ENCODE measurements around the gene SPTBN4. TPM values are rescaled to one million over a fixed set of nuclear protein-coding genes. Genes with fewer than 3 reads are reported as not detected.

The SPTBN4 gene
- total and polyA plus RNA-seq, 2 donors (not counting 1 experiment from before 2014, with no cell fraction given): 1.3 to 6.6 TPM

DNA sequence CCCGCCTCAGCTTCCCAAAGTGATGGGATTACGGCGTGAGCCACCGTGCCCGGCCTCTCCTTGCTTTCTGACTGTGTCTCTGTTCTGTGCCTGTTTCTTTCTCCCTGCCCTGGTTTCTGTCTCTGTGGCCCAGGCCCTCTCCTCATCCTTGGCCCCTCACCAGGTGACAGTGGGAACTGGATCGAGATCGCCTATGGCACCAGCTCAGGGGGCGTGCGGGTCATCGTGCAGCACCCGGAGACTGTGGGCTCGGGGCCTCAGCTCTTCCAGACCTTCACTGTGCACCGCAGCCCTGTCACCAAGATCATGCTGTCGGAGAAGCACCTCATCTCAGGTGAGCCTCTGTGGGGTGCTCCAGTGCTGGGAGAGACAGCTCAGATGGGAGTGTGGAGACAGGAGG, 119.8 kb downstream of the SPTBN4 start:
- TF ChIP-seq, protein P1, sequence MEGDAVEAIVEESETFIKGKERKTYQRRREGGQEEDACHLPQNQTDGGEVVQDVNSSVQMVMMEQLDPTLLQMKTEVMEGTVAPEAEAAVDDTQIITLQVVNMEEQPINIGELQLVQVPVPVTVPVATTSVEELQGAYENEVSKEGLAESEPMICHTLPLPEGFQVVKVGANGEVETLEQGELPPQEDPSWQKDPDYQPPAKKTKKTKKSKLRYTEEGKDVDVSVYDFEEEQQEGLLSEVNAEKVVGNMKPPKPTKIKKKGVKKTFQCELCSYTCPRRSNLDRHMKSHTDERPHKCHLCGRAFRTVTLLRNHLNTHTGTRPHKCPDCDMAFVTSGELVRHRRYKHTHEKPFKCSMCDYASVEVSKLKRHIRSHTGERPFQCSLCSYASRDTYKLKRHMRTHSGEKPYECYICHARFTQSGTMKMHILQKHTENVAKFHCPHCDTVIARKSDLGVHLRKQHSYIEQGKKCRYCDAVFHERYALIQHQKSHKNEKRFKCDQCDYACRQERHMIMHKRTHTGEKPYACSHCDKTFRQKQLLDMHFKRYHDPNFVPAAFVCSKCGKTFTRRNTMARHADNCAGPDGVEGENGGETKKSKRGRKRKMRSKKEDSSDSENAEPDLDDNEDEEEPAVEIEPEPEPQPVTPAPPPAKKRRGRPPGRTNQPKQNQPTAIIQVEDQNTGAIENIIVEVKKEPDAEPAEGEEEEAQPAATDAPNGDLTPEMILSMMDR (conservative IDR thresholded peaks at IDR 0.05 in 1 of 2, IDR thresholded peaks at IDR 0.05 in 1 of 2; ENCODE audit: low read depth in 1 of 2, low read length in 2 of 2): no peak
- no peak for TF ChIP-seq EZH2 (IDR thresholded peaks at IDR 0.05; ENCODE audit: low read length, missing control alignments)
- Histone ChIP-seq H3K36me3 (ENCODE audit: control insufficient read depth, insufficient read depth, low read length) (peaks cover 8% of the 10 kb centered on the region), H3K4me3 (replicated peaks in 1 of 4; ENCODE audit: control extremely low read depth in 1 of 4, insufficient read depth in 1 of 4, low read depth in 3 of 4, low read length in 4 of 4) (no peak overlapping the region), H4K20me1 (ENCODE audit: control insufficient read depth, extremely low read depth, insufficient read depth, low read length) (no peaks in the 10 kb centered on the region), H3K9ac (ENCODE audit: insufficient read depth, low read length) (no peak overlapping the region), H3K4me1 (ENCODE audit: control insufficient read depth, extremely low read depth, insufficient read depth, low read length) (no peaks in the 10 kb centered on the region), H3K4me2 (ENCODE audit: extremely low read depth, insufficient read depth, low read length) (no peak overlapping the region), H3K79me2 (ENCODE audit: control insufficient read depth, insufficient read depth, low read length) (no peaks in the 10 kb centered on the region), H2AFZ (ENCODE audit: low read length) (no peak overlapping the region), H3K27me3 (ENCODE audit: control insufficient read depth, insufficient read depth, low read length) (no peaks in the 10 kb centered on the region), H3K27ac (ENCODE audit: insufficient read depth, low read length) (no peak overlapping the region), H3K9me3 (ENCODE audit: control insufficient read depth, insufficient read depth, low read depth, low read length) (no peaks in the 10 kb centered on the region)
- no peak for DNase-seq (ENCODE audit: low read depth in 2 of 2)

DNA sequence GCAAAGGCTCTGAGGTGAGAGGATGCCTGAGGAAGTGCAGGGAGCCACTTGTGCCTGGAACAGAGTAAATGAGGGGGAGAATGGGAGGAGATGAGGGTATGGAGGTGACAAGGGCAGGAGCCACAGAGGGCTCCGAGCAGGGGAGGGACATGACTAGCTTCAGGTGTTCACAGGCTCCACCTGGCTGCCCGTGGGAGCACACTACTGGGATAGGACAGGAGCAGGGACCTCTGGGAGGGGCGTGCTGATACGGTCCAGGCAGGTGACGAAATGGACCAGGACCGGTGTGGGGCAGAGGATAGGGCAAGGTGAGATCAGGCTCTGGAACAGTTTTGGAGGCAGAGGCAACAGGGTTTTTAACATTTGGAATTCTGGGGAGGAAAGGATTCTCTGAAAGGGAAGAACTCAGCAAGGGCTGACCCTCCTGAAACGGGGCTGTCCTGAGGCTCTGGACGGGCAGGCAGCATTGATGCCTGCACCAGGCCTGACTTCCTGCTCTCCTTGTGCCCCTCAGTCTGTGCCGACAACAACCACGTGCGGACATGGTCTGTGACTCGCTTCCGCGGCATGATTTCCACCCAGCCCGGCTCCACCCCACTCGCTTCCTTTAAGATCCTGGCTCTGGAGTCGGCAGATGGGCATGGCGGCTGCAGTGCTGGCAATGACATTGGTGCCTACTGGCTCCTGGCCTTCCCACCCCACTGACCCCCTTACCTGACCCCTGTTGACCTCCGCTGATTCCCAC, 121.5 kb downstream of the SPTBN4 start:
- TF ChIP-seq, protein P1 (conservative IDR thresholded peaks at IDR 0.05 in 1 of 2, IDR thresholded peaks at IDR 0.05 in 1 of 2; ENCODE audit: low read depth in 1 of 2, low read length in 2 of 2): no peak
- no peak for TF ChIP-seq EZH2 (IDR thresholded peaks at IDR 0.05; ENCODE audit: low read length, missing control alignments)
- Histone ChIP-seq H3K27ac (ENCODE audit: insufficient read depth, low read length) (no peak overlapping the region), H3K4me2 (ENCODE audit: extremely low read depth, insufficient read depth, low read length) (no peak overlapping the region)

DNA sequence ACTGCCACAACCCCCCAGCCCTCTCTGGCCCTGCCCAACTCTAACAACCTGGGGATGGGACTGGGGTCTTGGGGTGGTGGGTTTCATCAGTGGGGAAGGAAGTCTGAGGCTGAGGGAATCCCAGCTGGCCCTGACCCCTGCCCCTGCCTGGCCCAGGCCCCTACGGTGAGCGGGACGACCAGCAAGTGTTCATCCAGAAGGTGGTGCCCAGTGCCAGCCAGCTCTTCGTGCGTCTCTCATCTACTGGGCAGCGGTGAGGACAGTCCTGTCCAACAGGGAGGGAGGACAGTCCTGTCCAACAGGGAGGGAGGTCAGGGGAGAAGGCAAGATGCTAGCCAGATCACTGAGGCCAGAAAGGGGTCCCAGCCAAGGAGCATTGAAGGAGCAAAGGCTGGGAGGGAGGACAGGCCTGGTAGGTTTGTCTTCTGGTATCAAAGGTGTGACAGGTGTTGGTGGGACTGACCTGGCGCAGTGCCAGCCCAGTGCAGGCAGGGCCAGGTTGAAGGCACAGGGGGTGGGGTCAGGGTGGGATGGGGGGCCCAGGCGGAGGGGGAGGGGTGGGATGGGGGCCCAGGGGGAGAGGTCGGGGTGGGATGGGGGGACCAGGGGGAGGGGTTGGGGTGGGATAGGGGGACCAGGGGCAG, 122.2 kb downstream of the SPTBN4 start:
- TF ChIP-seq EZH2 (IDR thresholded peaks at IDR 0.05; ENCODE audit: low read length, missing control alignments): no peak
- TF ChIP-seq, protein P1 (conservative IDR thresholded peaks at IDR 0.05 in 1 of 2, IDR thresholded peaks at IDR 0.05 in 1 of 2; ENCODE audit: low read depth in 1 of 2, low read length in 2 of 2): no peak
- no peak overlapping the region for H2AFZ ChIP-seq (ENCODE audit: low read length)
- no peaks in the 10 kb centered on the region for H3K9me3 ChIP-seq (ENCODE audit: control insufficient read depth, insufficient read depth, low read depth, low read length)
- H3K79me2 ChIP-seq (ENCODE audit: control insufficient read depth, insufficient read depth, low read length): no peaks in the 10 kb centered on the region
- H3K36me3 ChIP-seq (ENCODE audit: control insufficient read depth, insufficient read depth, low read length): peaks cover 4% of the 10 kb centered on the region
- no peak overlapping the region for H3K4me3 ChIP-seq (replicated peaks in 1 of 4; ENCODE audit: control extremely low read depth in 1 of 4, insufficient read depth in 1 of 4, low read depth in 3 of 4, low read length in 4 of 4)
- no peaks in the 10 kb centered on the region for H3K4me1 ChIP-seq (ENCODE audit: control insufficient read depth, extremely low read depth, insufficient read depth, low read length)
- no peaks in the 10 kb centered on the region for H4K20me1 ChIP-seq (ENCODE audit: control insufficient read depth, extremely low read depth, insufficient read depth, low read length)
- H3K9ac ChIP-seq (ENCODE audit: insufficient read depth, low read length): no peak overlapping the region
- DNase-seq (ENCODE audit: low read depth in 2 of 2): no peak
- H3K27me3 ChIP-seq (ENCODE audit: control insufficient read depth, insufficient read depth, low read length): no peaks in the 10 kb centered on the region
- H3K4me2 ChIP-seq (ENCODE audit: extremely low read depth, insufficient read depth, low read length): no peak overlapping the region
- no peak overlapping the region for H3K27ac ChIP-seq (ENCODE audit: insufficient read depth, low read length)

More for the DNA sequence above, 121.5 kb downstream of the SPTBN4 start:
- Histone ChIP-seq H3K79me2 (ENCODE audit: control insufficient read depth, insufficient read depth, low read length) (no peaks in the 10 kb centered on the region), H3K9ac (ENCODE audit: insufficient read depth, low read length) (no peak overlapping the region), H3K9me3 (ENCODE audit: control insufficient read depth, insufficient read depth, low read depth, low read length) (no peaks in the 10 kb centered on the region), H3K4me1 (ENCODE audit: control insufficient read depth, extremely low read depth, insufficient read depth, low read length) (no peaks in the 10 kb centered on the region), H2AFZ (ENCODE audit: low read length) (no peak overlapping the region), H3K4me3 (replicated peaks in 1 of 4; ENCODE audit: control extremely low read depth in 1 of 4, insufficient read depth in 1 of 4, low read depth in 3 of 4, low read length in 4 of 4) (no peak overlapping the region), H3K36me3 (ENCODE audit: control insufficient read depth, insufficient read depth, low read length) (peaks cover 6% of the 10 kb centered on the region), H4K20me1 (ENCODE audit: control insufficient read depth, extremely low read depth, insufficient read depth, low read length) (no peaks in the 10 kb centered on the region), H3K27me3 (ENCODE audit: control insufficient read depth, insufficient read depth, low read length) (no peaks in the 10 kb centered on the region)
- DNase-seq (ENCODE audit: low read depth in 2 of 2): peak; percentile 47 to 71

Measured in fibroblast of lung (primary cell).